HG03432 (cell line): ENCODE results near the gene FNDC3A.

Experiments
- ATAC-seq: cut with Tn5 transposase; IDR thresholded peaks from one replicate; pipeline ENCODE4 v1.9.1; 2021; ENCODE audit warnings: mild to moderate bottlenecking, moderate library complexity; ENCODE audit not compliant: unreplicated experiment

Gene FNDC3A, protein sequence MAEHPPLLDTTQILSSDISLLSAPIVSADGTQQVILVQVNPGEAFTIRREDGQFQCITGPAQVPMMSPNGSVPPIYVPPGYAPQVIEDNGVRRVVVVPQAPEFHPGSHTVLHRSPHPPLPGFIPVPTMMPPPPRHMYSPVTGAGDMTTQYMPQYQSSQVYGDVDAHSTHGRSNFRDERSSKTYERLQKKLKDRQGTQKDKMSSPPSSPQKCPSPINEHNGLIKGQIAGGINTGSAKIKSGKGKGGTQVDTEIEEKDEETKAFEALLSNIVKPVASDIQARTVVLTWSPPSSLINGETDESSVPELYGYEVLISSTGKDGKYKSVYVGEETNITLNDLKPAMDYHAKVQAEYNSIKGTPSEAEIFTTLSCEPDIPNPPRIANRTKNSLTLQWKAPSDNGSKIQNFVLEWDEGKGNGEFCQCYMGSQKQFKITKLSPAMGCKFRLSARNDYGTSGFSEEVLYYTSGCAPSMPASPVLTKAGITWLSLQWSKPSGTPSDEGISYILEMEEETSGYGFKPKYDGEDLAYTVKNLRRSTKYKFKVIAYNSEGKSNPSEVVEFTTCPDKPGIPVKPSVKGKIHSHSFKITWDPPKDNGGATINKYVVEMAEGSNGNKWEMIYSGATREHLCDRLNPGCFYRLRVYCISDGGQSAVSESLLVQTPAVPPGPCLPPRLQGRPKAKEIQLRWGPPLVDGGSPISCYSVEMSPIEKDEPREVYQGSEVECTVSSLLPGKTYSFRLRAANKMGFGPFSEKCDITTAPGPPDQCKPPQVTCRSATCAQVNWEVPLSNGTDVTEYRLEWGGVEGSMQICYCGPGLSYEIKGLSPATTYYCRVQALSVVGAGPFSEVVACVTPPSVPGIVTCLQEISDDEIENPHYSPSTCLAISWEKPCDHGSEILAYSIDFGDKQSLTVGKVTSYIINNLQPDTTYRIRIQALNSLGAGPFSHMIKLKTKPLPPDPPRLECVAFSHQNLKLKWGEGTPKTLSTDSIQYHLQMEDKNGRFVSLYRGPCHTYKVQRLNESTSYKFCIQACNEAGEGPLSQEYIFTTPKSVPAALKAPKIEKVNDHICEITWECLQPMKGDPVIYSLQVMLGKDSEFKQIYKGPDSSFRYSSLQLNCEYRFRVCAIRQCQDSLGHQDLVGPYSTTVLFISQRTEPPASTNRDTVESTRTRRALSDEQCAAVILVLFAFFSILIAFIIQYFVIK

DNA sequence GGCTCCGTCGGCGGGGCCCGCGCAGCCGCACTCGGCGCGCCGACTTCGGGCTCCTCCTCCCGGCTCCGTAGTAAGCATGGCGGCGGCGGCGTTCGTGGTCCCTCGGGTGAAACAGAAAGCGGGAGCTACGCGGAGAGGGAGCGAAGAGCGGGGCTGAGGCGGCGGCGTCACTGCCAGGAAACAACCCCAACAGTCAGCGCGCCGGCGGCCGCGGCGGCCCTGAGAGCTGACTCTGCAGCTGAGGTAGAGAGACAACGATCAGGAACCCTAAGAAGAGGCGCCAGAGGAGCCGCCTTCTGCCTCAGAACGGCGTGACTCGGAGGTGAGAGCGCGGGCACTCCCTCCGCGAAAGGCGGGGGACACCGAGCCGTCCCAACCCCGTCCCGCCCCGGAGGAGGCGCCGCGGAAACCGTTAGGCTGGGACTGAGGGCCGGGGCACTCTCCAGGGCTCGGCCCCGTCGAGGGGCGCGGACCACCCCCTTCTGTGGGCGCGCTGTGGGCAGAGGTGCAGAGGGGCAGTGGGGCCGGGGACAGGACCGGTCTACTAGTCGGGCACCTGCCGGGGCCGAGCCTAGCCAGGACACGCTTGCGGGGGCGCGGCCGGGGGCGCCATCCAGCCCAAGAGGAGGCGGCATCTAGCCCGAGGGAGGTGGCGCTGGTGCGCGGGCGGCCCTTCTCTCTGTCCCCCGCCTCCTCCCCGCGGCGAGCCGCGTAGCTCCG lies at the start of gene FNDC3A:
Gene FNDC3A, plus strand, starts transcription at position 57 of the 720 bp plus-strand sequence. CDS start 30,279 bp downstream, outside the sequence.
- peak; percentile 71 for ATAC-seq

DNA sequence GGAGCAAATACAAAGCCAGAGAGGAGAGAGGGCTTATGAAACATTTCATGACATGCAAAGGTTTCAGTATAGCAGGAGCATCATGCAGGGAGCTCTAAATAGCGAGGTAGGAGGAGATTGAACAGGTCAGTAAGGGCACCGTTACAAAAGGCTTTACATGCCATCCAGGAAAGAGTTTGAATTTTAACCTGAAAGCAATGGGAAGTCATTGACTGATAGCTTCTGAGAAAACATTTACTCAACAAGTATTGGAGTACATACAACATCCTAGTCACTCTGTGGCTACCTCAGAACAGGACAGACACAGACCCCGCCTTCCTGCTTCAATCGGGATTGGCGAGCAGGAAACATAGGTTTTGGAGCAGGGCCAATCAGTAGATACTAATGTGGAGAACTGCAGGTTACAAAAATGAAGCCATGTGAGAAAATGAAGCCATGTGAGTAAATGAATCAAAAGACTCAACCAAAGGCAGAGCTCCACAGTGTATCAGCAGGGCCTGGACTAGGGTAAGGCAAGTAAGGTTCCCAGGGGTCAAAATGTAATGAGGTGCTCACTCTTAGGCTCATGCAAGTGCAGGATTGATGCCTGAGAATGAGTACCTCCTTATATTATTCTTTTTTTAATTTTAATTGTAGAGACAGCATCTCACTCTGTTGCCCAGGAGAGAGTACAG lies 46.8 kb upstream of the FNDC3A start:
- no peak for ATAC-seq

DNA sequence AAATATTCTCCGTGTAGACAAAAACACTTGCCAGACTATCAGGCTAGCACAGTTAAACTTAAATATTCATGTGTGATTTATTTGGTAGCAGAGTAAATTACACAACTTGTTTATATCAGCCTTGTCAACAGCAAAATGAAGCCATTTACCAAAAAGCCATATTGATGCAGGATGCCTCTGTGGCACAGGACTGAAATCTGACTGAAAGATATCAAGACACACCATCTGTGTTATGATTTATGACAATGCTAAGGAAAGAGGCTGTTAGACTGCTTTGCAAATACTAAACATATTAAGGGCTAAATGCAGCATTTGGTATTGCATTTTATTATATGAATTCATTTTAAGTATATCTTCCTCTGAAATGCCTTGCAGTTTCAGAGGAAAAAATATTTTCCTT lies 44.8 kb upstream of the FNDC3A start:
- ATAC-seq: no peak

DNA sequence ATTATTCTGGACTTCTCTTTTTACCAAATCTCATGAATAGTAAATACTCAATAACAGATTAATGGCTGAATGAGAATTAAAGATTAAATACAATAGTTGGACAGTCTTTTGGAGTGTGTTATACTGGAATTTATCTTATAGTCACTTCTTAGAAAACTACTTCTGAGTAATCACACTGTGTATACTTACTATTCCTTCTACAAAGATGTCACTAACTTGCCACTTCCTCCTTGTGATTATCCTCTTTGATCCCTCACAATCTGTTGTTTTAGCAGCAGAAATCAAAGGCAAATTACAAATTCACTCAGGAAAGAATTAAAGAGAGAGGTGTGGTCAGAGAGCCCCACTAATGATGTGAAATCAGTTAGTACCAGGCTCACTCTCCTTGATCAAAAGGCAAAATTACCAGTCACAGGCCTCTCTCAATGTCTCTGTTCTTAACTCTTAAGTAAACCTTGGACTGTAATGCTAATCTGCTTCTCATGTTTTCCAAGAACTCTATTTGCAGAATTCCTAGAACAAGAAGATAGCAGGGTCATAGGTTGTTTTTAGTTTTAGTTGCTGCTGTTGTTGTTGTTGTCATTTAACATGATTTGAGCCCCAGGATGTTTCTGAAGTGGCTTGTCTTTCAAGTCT lies 37.3 kb upstream of the FNDC3A start:
- ATAC-seq: no peak

DNA sequence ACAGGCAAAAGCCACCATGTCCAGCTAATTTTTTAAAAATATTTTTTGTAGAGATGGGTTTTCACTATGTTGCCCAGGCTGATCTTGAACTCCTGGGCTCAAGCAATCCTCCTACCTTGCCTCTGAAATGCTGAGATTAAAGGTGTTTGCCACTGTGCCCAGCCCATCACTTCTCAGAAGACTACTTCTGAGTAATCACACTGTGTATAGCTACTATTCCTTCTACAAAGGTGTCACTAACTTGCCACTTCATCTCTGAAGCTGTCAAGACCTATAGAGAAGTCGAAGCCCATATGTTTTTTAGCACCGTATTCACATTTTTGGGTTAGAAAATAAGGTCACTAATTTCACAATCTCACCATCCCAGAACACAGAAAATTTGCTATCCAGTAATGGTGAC lies 36.0 kb upstream of the FNDC3A start:
- ATAC-seq: no peak

DNA sequence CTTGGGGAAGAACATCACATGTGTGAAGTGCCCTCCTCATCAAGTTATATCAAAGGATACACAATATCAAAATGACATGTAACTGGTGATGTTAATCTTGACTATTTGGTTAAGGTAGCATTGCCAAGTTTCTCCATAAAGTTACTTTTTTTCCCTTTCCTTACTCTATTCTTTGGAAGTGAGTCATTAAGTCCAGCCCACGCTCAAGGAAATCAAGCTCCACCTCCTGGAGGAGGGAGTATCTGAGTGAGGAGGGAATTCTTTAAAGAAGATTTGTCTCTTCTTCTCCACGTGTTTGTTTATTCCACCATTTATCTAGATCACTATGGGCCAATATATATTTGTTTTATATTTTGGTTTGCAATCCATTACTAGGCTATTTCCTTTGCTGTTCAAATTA lies 33.6 kb upstream of the FNDC3A start:
- ATAC-seq: no peak

DNA sequence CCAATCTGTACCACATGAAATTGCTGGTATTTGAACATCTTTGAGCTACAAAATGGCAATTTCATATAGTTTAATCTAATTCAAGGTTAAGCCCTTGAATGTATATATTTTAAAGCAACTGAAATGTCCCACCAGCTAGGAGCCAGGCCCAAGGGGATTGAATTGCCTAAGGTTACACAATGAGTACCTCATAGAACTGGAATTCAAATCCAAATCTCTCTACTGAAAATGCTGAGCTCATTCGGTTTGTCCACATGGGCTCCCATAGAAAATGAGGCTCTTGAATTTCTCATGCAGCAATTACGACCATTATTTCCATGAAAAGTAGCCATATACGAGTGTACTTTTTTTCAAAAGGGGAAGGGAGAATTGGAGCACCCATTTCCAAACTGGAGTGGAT lies 31.5 kb upstream of the FNDC3A start:
- ATAC-seq: no peak

DNA sequence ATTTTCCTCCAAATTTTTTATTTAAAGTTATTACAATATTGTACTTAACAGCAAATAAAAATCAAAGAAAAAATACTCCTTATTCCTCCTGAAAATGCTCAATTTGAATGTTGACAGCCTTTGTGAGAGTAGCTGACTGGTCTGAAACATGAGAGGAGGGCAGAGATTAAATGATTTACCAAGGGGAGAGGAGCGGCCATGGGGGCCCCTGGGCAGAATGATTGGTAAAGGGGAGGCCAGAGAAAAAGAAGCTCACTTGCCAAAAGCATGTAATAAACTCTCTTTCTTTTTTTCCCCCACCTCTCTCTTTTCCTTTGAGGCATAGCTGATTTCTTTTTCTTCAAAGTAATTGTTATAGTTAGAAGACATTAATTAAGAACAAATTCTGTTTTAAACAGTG lies 30.1 kb upstream of the FNDC3A start:
- ATAC-seq: no peak

DNA sequence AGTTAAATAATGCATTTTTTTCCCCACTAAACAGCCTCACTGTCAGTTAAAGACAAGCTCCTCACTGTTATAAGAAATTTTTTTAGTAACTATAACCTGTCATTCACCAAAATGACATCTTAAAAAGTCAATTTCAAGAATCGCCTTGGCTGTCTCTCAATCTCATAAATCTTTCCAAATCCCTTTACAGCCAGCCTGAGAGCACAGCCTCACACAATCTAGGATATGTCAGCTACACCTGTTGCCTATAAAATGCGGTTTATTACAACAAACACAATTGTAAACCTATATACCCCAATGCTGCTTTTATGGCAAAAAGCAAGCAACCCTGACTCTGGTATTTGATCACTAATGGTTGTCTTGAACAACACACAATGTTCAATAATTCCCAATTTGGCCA lies 29.5 kb upstream of the FNDC3A start:
- no peak for ATAC-seq

DNA sequence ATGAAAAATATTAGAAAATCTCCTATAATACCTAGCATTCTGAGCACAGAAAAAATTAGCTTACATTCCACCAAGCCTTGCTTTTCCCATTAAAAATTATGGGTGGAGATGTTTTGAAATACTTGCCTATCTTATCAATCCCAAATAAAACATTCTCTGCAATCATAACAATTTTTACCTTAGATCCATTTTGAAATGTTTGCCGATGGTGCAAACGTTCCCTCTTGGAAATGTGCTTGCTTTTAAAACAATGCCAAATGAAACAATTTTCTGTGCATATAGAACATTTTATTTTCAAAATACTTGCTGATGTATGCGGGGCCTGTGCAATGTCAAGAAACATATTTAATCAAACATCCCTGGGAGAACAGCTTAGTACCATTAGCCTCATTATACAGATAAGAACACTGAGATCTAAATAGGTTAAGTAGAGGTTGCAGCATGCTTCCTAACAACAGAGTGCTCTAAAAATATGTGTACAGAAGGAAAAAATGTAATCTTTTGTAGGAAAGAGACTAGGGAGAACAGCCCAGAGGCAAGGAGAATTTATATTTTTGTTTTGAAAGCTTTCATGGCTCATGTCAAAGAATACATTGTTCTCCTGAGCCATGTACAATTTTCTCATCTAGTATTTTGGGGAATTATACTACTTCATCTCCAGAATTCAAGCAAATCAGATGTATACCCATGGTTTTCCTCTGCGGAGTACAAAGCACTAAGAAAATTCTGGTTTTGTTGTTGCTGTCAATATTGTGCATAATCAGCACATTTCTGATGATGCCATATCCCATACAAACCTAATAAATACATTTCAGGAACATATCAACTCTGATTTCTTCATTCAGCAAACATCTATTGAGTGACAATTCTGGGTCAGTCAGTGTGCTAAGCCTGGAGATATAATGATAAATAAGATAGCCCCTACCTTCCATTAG lies 25.9 kb upstream of the FNDC3A start:
- ATAC-seq: no peak

DNA sequence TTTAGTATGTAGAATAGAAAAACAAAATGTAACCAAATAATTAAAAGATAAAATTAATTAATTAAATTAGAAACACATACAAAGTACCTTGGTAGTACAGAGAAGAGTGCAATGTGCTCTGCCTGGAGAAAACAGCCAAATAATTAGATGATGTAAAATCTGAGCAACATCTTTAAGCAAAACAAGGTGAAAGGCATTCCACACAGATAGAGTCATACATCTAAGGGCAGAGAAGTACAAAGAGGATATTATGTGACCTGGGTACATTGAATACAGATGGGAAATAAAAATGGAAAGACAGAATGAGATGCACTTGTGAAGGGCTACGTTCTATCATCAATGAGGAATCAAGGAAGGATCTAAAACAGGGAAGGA lies 25.2 kb upstream of the FNDC3A start:
- no peak for ATAC-seq

DNA sequence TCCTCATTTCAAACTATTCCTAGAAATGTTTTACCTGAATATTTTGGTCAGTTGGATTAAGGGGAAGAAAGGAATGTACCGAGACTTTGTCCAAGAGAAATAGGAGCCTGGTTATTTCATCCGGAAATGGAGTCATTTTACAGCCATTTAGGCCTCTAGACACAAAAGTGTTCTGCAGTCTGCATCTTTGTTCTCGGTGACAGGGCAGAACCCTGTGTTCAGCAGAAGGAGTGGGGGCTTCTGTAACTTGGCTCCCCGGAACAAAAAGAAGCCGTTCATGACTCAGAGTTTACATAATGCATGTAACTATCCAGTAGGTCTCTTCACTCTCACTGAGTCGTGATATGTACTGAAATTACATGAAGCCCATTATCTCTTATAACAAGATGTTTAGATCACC lies 21.6 kb upstream of the FNDC3A start:
- no peak for ATAC-seq

DNA sequence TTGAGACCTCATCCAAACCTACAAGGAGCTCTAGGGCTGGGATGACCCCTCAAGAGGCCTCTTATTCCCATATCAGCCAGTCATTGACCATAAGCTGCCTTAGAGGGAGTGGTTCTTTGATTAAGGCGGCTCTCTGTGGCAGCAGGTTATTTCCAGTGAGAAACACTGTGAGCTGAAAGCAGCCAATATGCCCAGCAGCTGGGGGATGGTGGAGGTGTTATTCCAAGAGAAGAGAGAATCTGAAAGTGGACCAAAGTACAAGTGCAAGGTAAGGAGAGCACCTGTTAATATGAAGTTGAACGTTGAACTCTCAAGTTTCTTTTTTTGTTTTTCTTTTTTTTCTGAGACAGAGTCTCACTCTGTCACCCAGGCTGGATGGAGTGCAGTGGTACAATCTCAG lies 20.2 kb upstream of the FNDC3A start:
- ATAC-seq: no peak

DNA sequence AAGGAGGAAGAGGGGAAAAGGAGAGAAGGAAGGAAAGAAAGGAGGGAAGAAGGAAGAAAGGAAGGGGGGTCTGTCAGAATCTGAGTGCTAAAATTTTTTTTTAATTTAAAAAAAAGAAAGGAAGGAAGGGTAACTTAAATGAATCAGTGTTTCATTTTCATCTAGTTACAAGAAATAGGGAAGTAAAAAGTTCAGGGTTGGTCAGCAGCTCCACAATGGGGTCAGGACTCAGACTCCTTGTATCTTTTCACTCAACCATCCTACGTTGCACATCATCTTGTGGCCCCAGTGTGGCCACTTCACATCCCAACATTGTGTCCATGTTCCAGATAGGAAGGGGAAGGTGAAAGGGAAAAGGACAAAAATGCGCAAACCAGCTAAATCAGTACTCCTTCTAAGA lies 14.3 kb upstream of the FNDC3A start:
- ATAC-seq: no peak

DNA sequence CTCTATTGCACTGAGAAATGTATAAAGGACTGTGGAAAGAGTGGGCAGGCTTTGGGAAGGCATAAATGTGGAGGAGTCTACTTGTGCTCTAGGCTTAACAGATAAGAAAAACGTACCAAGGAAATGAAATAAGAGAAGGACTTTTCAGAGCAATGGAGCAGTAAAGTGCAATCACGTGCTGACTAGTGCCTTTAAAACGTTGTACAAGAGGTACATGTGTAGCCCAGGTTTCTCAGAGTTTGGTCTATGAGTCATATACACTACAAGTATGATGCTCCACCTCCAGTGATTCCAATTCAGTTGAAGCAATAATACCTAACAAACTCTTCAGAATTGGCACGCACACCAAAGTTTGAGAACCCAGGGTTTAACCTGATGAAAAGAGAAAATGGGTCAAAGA lies 13.4 kb upstream of the FNDC3A start:
- no peak for ATAC-seq

DNA sequence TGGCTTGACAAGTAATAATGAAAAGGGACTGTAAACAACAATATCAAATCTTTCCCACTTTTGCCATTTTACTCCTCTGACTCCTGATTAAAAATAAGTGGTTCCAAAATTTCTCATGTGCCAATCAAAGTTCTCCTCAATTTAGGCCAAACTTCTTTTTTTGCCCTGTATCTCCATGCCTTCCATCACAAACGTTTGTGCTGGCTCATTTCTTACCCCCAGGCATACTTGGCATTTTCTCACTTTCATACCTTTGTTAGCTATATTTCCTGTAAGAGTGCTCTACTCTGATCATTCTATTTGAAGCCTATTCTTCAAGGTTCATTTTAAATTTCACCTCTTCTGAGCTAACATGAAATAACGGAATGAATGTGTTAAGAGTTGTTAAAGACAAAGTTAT lies 10.0 kb upstream of the FNDC3A start:
- no peak for ATAC-seq

DNA sequence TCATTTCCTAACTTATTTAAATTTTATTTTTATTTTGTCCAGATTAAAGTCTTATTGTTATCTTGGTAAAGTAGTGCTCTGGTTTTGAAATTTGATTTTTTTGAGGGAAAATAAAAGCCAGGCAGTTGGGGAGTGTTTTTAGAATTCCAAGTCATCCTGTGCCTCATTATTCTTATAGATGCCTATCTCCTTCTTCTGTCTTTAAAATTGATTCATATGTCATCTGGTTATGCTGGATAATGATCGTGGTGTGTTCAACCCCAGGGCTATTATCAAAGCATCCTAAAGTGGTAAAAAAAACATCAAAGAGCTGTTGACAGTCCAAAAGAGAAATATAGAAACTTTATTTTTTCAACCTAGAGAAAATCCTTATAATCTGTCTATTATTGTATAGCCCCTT lies 6.0 kb upstream of the FNDC3A start:
- ATAC-seq: no peak

DNA sequence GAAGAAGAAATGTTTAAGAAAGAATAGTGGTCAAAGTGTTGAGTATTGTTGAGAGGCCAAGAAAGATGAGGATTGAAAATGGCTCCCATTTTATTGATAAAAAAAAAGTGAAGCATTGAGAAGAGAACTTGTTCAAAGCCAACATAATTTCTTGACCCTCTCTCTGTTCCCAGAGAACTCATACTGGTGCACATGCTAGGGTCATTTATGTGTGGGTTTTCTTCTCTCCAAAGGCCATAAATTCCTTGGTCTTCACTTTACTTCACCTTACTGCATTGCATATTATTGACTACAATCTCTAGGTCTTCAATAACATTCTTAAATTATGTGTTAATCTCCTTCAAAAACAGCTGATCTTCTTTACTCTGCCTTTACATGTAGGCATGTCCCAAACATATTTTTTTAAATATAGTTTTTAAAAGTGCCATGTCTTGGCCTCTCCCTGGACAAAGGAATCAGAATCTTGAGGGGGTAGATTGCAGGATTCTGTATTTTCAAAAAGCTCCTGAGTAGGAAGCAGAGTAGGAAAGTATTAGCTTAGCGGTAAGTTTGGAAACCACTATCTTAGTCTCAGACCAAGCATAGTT lies 1.8 kb upstream of the FNDC3A start:
- ATAC-seq: no peak
